GM18519 (cell line): ENCODE results near the gene SPINK5.
A peak's percentile ranks its signal among the peaks of the same experiment; 100 is the strongest.

Experiments
- ATAC-seq: cut with Tn5 transposase; IDR thresholded peaks from one replicate; pipeline ENCODE4 v1.9.1; 2021; ENCODE audit warnings: mild to moderate bottlenecking, moderate library complexity; ENCODE audit not compliant: unreplicated experiment, low FRiP score

The SPINK5 gene

DNA sequence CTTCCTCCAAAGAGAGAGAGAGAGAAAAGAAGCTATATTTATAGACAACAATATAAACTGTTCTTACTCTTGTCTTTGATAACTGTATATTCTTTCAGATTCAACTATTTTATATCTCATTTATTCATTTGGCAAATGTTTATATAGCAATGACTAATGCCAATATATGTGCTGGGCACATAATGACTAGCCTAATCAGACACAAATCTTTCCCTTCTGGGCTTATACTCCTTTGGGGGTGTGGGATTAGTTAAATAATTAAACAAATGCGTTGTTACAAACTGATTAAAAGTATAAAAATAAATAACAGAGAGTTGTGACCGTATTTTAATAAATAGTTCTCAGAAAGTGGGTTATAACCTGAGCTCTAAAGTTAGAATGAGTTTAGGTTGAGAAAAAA is 108.6 kb downstream of the SPINK5 start:
- ATAC-seq, result no peak

DNA sequence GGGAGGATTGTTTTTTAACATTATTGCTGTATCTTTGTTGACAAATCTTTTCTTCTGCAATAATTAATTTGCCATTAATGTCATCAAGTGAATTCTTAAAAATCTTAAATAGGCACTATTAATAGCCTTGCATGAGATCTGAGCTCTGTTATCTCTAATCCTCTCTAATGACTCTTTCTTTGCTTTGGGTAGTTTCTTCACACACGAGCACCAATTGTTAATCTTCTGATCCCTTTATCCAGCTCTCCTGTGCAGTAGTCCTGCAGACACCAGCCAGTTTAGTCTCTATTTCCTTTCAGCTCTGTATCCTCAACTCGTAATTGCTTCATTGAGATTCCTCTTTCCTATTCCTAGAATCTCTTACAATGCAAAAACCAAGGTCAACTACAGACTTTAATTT is 112.7 kb downstream of the SPINK5 start:
- no peak for ATAC-seq

DNA sequence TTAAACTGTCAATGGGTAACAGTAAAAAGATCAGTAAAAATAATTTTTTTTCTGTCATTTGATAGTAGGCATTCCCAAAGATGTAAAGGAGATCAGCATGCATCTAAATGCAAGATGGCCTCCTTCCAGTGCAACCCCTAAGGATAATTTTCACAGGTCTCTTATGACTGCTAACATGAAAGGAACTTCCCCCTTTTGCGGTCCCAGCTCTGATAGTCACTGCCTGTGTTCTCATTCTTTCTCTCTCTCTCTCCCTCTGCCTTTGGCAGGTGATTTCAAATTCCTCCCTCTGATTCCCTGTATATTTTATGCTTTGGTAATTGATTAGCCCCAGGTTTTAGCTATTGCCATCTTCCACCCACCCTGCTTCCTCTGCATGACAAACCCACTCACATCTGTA is 113.4 kb downstream of the SPINK5 start:
- ATAC-seq, result no peak

DNA sequence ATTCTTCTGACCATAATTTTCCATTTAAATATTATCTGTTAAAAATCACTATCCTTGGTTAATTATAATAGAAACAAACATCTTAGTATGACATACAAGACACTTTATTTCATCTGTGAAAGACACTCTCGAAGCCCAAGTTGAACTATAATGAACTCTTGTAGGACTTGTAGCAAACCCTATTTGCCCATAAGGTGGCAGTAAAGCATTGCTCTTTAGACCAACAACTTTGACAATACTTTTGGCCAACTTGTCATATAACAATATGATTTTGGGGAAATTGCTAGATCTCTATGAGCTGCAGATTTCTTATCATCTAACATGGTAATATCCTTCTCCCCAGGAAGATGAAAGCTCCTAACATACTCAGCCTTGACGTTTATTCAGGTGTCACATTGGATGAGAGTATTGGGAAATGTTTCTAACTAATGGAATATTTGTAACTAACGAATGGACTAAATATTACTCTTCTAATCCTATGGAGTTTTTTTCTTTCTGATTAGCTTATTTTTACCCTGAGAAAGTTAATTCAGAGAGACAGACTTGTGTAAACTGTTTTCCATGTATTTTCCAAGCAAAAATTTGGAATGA is 115.5 kb downstream of the SPINK5 start:
- ATAC-seq, result no peak

DNA sequence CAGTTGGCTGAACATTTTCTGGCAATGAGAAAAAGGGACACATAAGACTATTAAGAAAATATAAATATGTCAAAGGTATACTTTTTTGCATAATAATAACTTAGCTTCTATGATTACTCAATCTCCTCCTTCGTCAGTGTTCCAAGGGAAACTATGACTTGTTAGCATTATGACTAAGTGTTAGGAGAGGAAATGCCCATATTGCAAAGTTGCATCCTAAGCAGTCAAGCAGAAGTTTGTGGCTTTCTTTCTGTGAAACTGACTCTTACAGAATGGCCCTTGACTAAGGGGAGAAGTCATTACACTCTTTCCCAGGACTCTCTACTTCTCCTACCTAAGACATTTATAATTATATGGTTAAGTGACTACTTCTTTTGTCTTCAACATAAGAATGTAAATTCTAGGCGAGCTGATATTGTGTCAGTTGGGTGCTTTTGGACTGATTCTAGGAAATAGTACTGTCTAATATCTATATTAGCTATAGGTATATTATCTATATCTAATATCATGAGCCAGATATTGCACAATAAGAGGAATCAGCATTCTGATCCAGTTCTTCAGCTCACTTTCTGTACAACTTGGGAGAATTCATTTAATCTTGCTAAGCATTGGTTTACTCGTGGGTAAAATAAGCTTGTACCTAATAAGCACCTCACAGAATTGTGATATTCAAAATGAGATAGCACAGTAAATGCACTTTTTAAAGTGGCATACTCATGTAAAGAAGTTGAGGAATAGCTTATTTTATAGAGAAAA is 122.6 kb downstream of the SPINK5 start:
- ATAC-seq, result peak; percentile 70
